Skeletal muscle satellite cell (primary cell): ENCODE data around the gene RABAC1.
"Not testable (repeated sequence)": the region's sequence is repeated elsewhere in the genome, so short reads cannot be mapped to it uniquely, and the experiment has no call there.

Source experiments
- H3K27me3 ChIP-seq: 2 replicates; pipeline ENCODE4 v1.7.0; 2013; ENCODE audit warnings: low read length; ENCODE audit not compliant: control insufficient read depth, insufficient read depth
- H3K36me3 ChIP-seq: 2 replicates; pipeline ENCODE4 v1.7.0; 2013; ENCODE audit warnings: mild to moderate bottlenecking, control low read depth, low read length; ENCODE audit not compliant: insufficient read depth
- H3K4me1 ChIP-seq: 2 replicates; pipeline ENCODE4 v1.7.0; 2013; ENCODE audit warnings: low read length; ENCODE audit not compliant: control insufficient read depth, insufficient read depth
- H3K4me2 ChIP-seq: 2 replicates; pipeline ENCODE4 v1.7.0; 2013; ENCODE audit warnings: mild to moderate bottlenecking, low read length
- H3K4me3 ChIP-seq: 2 replicates; pipeline ENCODE4 v1.7.0; 2013; ENCODE audit warnings: low read length
- H3K9ac ChIP-seq: 2 replicates; pipeline ENCODE4 v1.7.0; 2013; ENCODE audit warnings: mild to moderate bottlenecking, low read depth, low read length, moderate library complexity
- H3K9me3 ChIP-seq: replicated peaks from 2 replicates; pipeline ENCODE4 v1.7.0; 2013; ENCODE audit warnings: mild to moderate bottlenecking, control low read depth, low read length

The RABAC1 gene

DNA sequence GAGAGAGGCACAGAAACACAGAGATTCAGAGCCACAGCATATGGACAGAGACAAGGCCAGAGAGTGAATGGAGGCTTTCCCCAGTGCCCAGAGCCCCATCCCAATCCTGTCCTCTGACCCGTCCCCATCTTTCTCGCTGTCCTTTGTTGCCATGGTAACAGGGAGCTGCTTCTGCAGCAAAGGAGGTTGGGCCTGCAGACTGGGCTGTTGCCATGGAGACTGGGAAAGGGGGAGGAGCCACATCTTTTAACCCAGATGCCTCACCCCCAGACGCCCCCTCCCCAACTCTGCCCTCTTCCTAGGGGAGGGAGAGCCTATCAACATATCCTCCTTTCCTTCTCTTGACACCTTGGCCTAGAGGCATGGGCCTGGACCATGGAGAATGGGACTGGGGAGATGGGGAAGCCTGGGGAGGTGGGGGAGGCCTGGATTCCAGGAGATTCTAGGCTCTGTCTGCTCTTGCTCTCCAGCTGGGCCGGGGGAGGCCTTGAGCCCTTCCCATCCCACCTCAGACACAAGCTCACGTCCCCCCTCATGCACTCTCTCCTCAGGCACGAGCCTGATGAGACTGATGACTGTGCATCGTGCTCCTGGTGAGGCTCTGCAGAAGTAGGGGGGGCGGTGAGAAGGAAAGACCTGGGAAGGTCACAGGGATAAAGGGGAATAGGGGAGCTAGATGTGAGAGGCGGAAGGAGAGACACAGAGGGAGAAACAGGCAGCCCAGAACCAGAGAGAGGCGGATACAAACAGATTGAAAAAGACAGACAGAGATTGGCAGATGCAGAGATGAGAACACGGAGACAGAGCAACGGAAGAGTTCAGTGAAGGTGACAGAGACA is 37.1 kb upstream of the RABAC1 start:
- H3K27me3 ChIP-seq, result peaks cover 71% of the 10 kb centered on the region
- H3K4me2 ChIP-seq, result no peak overlapping the region
- H3K36me3 ChIP-seq, result no peaks in the 10 kb centered on the region
- H3K9me3 ChIP-seq, result no peaks in the 10 kb centered on the region
- H3K4me1 ChIP-seq, result no peaks in the 10 kb centered on the region
- no peak overlapping the region for H3K4me3 ChIP-seq
- H3K9ac ChIP-seq, result no peak overlapping the region

- peaks cover 72% of the 10 kb centered on the region for H3K27me3 ChIP-seq
- H3K4me2 ChIP-seq, result no peak overlapping the region
- H3K36me3 ChIP-seq, result no peaks in the 10 kb centered on the region
- H3K9me3 ChIP-seq, result no peaks in the 10 kb centered on the region
- no peaks in the 10 kb centered on the region for H3K4me1 ChIP-seq
- no peak overlapping the region for H3K9ac ChIP-seq
- no peak overlapping the region for H3K4me3 ChIP-seq
Measured at GRCh38 chr19:41994994-41995958, 36.2 kb upstream of the RABAC1 start.

DNA sequence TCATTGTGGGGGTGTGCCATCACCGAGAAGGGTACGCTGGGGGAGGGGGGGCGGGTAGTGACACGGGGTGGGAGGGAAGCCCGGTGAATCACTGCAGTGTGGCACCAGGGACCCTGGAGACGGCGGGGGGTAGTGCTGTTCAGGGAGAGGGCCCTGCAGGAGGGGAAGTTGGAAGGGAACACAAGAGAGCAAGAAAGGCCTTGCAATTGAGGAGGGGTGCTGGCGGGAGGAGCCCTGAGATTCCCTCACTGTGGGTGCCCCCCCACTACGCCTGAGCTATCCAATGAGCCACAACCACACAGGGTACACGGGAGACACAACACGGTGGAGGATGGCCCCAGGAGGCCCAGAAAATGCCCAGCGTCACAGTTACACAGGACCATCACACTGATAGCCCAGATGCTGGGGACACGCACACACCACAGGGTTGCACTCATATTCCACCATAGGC is 35.4 kb upstream of the RABAC1 start:
- Histone ChIP-seq H3K9me3 (no peaks in the 10 kb centered on the region), H3K9ac (no peak overlapping the region), H3K4me1 (no peaks in the 10 kb centered on the region), H3K27me3 (peaks cover 71% of the 10 kb centered on the region), H3K36me3 (no peaks in the 10 kb centered on the region), H3K4me3 (no peak overlapping the region), H3K4me2 (peak overlapping the region; percentile 83)

DNA sequence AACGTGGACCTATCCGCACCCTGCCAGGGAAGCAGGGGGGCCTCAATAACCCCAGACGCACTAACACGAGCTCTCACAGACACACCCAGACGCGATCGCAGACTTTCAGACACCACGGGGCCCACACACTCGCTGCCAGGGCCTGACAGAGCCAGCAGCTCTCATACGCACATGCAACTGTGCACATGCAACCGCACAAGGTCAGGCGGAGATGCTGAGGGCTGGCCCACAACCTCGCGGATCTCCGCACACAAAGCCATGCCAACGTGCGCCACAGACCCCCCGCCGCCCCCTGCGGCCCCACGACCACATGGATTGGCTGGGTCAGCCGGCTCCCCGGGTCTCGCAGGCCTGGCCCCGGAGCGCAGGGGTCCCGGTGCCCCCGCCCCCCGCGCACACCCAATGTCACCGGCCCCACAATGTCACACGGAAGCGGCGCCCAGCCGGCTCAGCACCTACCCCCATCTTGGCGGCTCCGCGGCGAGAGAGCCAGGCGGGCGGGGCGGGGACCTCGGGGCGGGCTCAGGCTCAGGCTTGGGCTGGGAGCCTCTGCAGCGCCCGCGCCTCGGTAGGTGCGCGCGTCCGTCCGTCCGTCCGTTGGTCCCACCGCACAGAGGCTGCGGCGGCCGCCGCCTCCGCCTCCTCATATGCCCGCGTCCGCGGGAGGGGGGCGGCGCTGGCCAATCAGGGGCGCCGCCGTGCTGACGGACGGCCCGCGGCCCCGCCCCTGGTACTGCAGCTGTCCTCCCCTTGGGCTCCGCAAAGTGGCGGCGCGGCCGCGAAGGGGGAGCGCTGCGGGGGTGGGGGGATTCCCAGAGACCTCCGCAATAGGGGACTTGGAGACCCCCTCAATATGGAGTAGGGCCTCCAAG is 34.7 kb upstream of the RABAC1 start, which contains the start of gene ATP1A3:
ATP1A3 (minus strand) TSS at position 619 of the 872 bp plus-strand sequence; CDS start at position 465, 154 bp downstream.
- peak within 1 kb of the TSS; percentile 83 for H3K4me2 ChIP-seq
- no peak within 1 kb of the TSS for H3K9ac ChIP-seq
- no peaks in the 10 kb centered on the region for H3K9me3 ChIP-seq
- H3K4me1 ChIP-seq, result no peaks in the 10 kb centered on the region
- peaks cover 67% of the 10 kb centered on the region for H3K27me3 ChIP-seq
- H3K4me3 ChIP-seq, result peak within 1 kb of the TSS; percentile 65
- no peaks in the 10 kb centered on the region for H3K36me3 ChIP-seq

DNA sequence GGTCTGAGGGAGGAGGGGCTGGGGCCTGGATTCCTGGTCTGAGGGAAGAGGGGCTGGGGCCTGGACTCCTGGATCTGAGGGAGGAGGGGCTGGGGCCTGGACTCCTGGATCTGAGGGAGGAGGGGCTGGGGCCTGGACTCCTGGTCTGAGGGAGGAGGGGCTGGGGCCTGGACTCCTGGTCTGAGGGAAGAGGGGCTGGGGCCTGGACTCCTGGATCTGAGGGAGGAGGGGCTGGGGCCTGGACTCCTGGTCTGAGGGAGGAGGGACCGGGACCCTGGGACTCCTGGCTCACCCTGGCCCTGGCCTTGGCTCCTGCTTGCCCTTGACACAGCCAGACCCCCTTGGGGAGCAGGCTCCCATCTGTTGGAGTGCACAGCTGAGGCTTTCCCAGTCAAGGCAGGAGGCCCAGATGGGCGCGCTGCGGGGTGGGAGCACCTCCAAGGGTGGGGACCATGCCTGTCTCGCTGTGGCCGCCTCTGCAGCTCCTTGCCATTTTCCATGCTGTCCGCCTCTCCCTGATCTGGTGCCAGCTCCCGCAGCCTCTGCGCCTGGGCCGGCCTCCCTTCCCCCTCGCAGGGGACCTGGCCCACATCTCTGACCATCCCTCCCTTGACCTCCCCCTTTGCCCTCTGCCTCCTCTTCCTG is 32.9 kb upstream of the RABAC1 start:
- H3K36me3 ChIP-seq, H3K9me3 ChIP-seq, H3K9ac ChIP-seq, H3K4me1 ChIP-seq, H3K4me3 ChIP-seq, H3K4me2 ChIP-seq: not testable (repeated sequence)
- peaks cover 66% of the 10 kb centered on the region for H3K27me3 ChIP-seq

GRCh38 chr19:41991025-41991424 is 31.9 kb upstream of the RABAC1 start:
- H3K4me1 ChIP-seq, result no peaks in the 10 kb centered on the region
- no peak overlapping the region for H3K4me3 ChIP-seq
- H3K27me3 ChIP-seq, result peaks cover 61% of the 10 kb centered on the region
- H3K9ac ChIP-seq, result no peak overlapping the region
- H3K9me3 ChIP-seq, result no peaks in the 10 kb centered on the region
- no peaks in the 10 kb centered on the region for H3K36me3 ChIP-seq
- no peak overlapping the region for H3K4me2 ChIP-seq

GRCh38 chr19:41990615-41991014 is 31.5 kb upstream of the RABAC1 start:
- no peak overlapping the region for H3K9ac ChIP-seq
- no peaks in the 10 kb centered on the region for H3K4me1 ChIP-seq
- peaks cover 57% of the 10 kb centered on the region for H3K27me3 ChIP-seq
- H3K36me3 ChIP-seq, result no peaks in the 10 kb centered on the region
- no peak overlapping the region for H3K4me2 ChIP-seq
- no peak overlapping the region for H3K4me3 ChIP-seq
- H3K9me3 ChIP-seq, result no peaks in the 10 kb centered on the region

DNA sequence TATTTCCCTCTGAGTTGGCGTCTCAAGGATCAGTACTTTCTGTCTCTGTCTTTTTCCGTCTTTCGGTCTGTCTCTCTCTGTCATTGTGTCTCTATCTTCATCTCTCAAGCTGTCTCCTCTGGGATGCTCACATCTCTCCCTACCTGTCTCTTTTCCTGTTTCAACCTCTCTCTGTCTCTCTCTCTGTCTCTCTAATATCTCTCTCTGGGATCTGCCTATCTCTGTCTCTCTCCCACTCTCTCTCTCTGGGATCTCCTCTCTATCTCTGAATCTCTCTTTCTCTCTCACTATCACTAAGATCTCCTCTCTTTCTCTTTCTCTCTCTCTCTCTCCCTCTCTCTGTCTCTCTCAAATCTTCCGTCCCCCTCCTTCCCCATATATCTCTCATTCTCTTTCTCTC is 30.9 kb upstream of the RABAC1 start:
- H3K4me2 ChIP-seq, result no peak overlapping the region
- H3K27me3 ChIP-seq, result peaks cover 51% of the 10 kb centered on the region
- H3K9me3 ChIP-seq, result no peaks in the 10 kb centered on the region
- H3K36me3 ChIP-seq, result no peaks in the 10 kb centered on the region
- H3K9ac ChIP-seq, result no peak overlapping the region
- H3K4me3 ChIP-seq, result no peak overlapping the region
- no peaks in the 10 kb centered on the region for H3K4me1 ChIP-seq

DNA sequence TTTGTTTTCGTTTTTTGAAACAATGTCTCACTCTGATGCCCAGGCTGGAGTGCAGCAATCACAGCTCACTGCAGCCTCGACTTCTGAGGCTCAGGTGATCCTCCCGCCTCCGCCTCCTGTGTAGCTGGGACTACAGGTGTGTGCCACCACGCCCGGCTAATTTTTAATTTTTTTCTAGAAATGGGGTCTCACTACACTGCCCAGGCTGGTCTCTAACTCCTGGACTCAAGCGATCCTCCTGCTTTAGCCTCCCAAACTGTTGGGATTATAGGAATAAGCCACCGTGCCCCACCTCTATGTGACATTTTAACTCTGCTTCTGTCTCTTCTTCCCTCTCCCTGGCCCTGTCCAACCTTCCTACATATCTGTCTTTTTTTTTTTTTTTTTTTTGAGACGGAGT is 29.8 kb upstream of the RABAC1 start:
- Histone ChIP-seq H3K4me1 (no peaks in the 10 kb centered on the region), H3K4me3 (no peak overlapping the region), H3K4me2 (no peak overlapping the region), H3K9ac (no peak overlapping the region), H3K27me3 (peaks cover 46% of the 10 kb centered on the region), H3K9me3 (no peaks in the 10 kb centered on the region), H3K36me3 (no peaks in the 10 kb centered on the region)

GRCh38 chr19:41987141-41987860 is 28.2 kb upstream of the RABAC1 start:
- no peak overlapping the region for H3K4me2 ChIP-seq
- H3K9me3 ChIP-seq, result no peaks in the 10 kb centered on the region
- H3K4me3 ChIP-seq, result no peak overlapping the region
- no peaks in the 10 kb centered on the region for H3K36me3 ChIP-seq
- H3K9ac ChIP-seq, result no peak overlapping the region
- H3K27me3 ChIP-seq, result peaks cover 34% of the 10 kb centered on the region
- no peaks in the 10 kb centered on the region for H3K4me1 ChIP-seq
